Measurements from ENCODE around the gene HRH3. TPM values are rescaled to one million over a fixed set of nuclear protein-coding genes. Genes with fewer than 3 reads are reported as not detected.

Gene HRH3
- polyA plus RNA-seq, 1 donor from 2014 or later: 2.8 TPM

GRCh38 chr20:62223571-62223970 lies 3.5 kb upstream of the HRH3 start:
- no peaks in the 10 kb centered on the region for H3K9me3 ChIP-seq (ENCODE audit: low read length)
- no peaks in the 10 kb centered on the region for H3K9me2 ChIP-seq (ENCODE audit: insufficient read depth, low read length)
- H2AFZ ChIP-seq (ENCODE audit: low read depth, low read length): no peak overlapping the region
- no peak overlapping the region for H3K27ac ChIP-seq (ENCODE audit: low read length)
- no peak overlapping the region for H3K4me2 ChIP-seq (ENCODE audit: low read length)
- TF ChIP-seq REST (IDR thresholded peaks at IDR 0.05; ENCODE audit: borderline replicate concordance): no peak
- no peak for TF ChIP-seq CTCF (IDR thresholded peaks at IDR 0.05; ENCODE audit: poor library complexity, severe bottlenecking)
- TF ChIP-seq EZH2 (IDR thresholded peaks at IDR 0.05; ENCODE audit: borderline replicate concordance, insufficient read depth, low read length, poor library complexity, severe bottlenecking): no peak
- TF ChIP-seq SMC3 (conservative IDR thresholded peaks at IDR 0.05; ENCODE audit: poor library complexity): no peak
- no peak for TF ChIP-seq POLR2AphosphoS5 (IDR thresholded peaks at IDR 0.05)
- H3K27me3 ChIP-seq (ENCODE audit: insufficient read depth, low read depth, low read length): peaks cover 39% of the 10 kb centered on the region
- no peaks in the 10 kb centered on the region for H3K79me2 ChIP-seq (replicated peaks; ENCODE audit: insufficient read depth, low read length)
- no peaks in the 10 kb centered on the region for H4K20me1 ChIP-seq (ENCODE audit: insufficient read depth)
- no peaks in the 10 kb centered on the region for H3K36me3 ChIP-seq (ENCODE audit: insufficient read depth, low read length)
- no peak overlapping the region for H3K9ac ChIP-seq (ENCODE audit: low read length)
- H3F3A ChIP-seq (ENCODE audit: insufficient read depth, low read length, poor library complexity, severe bottlenecking): no peaks in the 10 kb centered on the region
- no peak overlapping the region for H3K4me3 ChIP-seq (ENCODE audit: low read length)

GRCh38 chr20:62222972-62223371 lies 2.9 kb upstream of the HRH3 start:
- Histone ChIP-seq H3K27ac (ENCODE audit: low read length) (no peak overlapping the region), H3K36me3 (ENCODE audit: insufficient read depth, low read length) (no peaks in the 10 kb centered on the region), H3K9me3 (ENCODE audit: low read length) (no peaks in the 10 kb centered on the region), H3K79me2 (replicated peaks; ENCODE audit: insufficient read depth, low read length) (no peaks in the 10 kb centered on the region), H3F3A (ENCODE audit: insufficient read depth, low read length, poor library complexity, severe bottlenecking) (no peaks in the 10 kb centered on the region), H3K9me2 (ENCODE audit: insufficient read depth, low read length) (no peaks in the 10 kb centered on the region), H3K4me3 (ENCODE audit: low read length) (no peak overlapping the region), H2AFZ (ENCODE audit: low read depth, low read length) (no peak overlapping the region), H3K4me2 (ENCODE audit: low read length) (no peak overlapping the region), H4K20me1 (ENCODE audit: insufficient read depth) (no peaks in the 10 kb centered on the region), H3K9ac (ENCODE audit: low read length) (no peak overlapping the region), H3K27me3 (ENCODE audit: insufficient read depth, low read depth, low read length) (peaks cover 39% of the 10 kb centered on the region)
- no peak for TF ChIP-seq CTCF (IDR thresholded peaks at IDR 0.05; ENCODE audit: poor library complexity, severe bottlenecking)
- no peak for TF ChIP-seq EP300 (conservative IDR thresholded peaks at IDR 0.05; ENCODE audit: poor library complexity, severe bottlenecking)
- TF ChIP-seq POLR2AphosphoS5 (IDR thresholded peaks at IDR 0.05): no peak
- no peak for TF ChIP-seq RAD21 (conservative IDR thresholded peaks at IDR 0.05)
- TF ChIP-seq MXI1 (conservative IDR thresholded peaks at IDR 0.05; ENCODE audit: poor library complexity, severe bottlenecking): no peak
- TF ChIP-seq TAF1 (IDR thresholded peaks at IDR 0.05; ENCODE audit: low read depth): no peak
- no peak for TF ChIP-seq EZH2 (IDR thresholded peaks at IDR 0.05; ENCODE audit: borderline replicate concordance, insufficient read depth, low read length, poor library complexity, severe bottlenecking)
- TF ChIP-seq REST (IDR thresholded peaks at IDR 0.05; ENCODE audit: borderline replicate concordance): no peak
- no peak for TF ChIP-seq SMC3 (conservative IDR thresholded peaks at IDR 0.05; ENCODE audit: poor library complexity)
